Activated CD4-positive, alpha-beta T cell treated with anti-CD3 and anti-CD28 coated beads, Interleukin-2, amount 50 U/mL, for 16 hours (primary cell): Measurements from ENCODE around the gene PDE4D.
"Not testable (repeated sequence)": the region's sequence is repeated elsewhere in the genome, so short reads cannot be mapped to it uniquely, and the experiment has no call there.

Experiments used
- DNase-seq: peaks from one replicate; pipeline ENCODE4 v3.0.0-alpha.2; 2020

Gene PDE4D

GRCh38 chr5:59575648-59576445, 317.7 kb downstream of the PDE4D start:
- DNase-seq: no peak

DNA sequence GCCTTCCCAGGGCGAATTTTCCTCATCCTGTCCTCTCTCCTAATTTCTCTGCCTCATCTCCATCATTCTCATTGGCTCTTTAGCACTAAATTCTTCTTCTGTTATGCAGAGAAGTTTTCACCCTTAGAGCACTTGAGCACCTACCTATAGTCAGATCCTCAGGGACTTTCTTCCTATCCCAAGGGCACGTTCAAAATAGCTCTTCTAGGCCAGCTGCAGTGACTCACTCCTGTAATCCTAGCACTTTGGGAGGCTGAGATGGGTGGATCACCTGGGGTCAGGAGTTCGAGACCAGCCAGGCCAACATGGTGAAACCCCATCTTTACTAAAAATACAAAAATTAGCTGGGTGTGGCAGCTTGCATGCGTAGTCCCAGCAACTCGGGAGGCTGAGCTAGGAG, 320.0 kb downstream of the PDE4D start:
- DNase-seq: not testable (repeated sequence)

DNA sequence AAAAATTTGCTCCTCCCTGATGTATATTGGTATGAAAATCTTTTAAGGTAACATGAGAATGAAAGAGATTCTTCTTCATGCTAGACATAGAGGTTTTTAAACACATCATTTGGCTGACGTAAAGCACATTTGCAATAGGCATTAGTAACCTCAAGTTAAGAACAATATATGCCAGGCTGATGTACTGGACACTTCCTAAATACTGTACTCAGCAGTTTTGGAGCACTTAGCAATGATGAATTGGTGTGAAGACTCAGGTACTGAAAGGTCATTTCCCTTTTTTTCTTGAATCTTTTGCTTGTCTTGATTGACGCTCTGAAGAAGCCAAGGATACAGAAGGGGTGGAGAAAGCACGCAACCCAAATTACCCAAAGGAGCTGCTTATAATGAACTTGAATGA, 322.5 kb downstream of the PDE4D start:
- DNase-seq: no peak

DNA sequence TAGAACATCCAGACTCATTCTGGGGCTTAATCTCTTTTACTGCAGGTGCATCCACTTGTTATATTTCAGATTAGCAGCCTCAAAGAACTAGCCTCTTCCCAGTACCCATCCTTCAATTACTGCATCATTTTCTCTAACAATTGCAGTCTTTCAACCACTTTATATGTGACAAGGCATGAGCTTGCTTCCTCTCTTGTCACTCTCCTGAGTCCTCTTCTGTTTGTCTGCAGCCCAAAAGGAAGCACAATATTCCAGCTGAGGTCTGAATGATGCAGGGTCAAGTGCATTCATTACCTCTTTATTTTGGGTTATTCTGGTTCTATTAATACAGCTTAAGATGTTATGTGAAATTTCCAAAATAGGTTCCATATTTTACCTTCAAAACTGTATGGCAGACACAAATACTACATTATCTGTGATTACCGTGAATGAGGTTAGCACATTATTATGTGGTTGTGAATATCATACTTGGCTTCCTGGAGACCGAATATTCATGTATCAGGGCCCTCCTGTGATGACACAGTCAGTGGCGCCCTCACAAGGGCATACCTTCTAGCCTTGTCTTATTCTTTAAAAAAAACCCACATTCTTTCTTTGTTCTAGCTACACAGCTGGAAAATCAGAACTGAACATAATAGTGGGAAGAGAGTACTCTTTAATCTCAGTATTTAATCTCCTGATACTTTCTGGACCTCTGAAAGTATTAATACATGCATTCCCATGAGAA, 323.8 kb downstream of the PDE4D start:
- DNase-seq: no peak

- no peak for DNase-seq
These were observed 324.4 kb downstream of the PDE4D start for GRCh38 chr5:59569158-59569557.

DNA sequence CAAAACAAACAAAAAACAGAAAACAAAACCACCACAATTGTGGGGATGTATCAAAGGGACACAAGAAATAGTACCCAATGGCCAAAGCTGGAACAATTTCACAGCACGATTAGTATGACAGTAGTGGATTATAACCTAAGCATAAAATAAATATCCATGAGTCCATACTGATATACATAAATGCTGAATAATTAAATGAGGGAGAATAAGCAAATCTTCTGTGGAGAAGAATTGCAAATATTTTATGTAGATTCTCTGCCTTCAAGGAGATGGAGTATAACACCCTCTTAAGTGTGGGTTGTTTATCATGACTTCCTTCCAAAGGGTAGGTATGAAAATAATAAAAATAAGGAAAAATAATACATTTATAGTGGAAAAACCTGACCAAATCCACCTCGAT, 325.4 kb downstream of the PDE4D start:
- no peak for DNase-seq

DNA sequence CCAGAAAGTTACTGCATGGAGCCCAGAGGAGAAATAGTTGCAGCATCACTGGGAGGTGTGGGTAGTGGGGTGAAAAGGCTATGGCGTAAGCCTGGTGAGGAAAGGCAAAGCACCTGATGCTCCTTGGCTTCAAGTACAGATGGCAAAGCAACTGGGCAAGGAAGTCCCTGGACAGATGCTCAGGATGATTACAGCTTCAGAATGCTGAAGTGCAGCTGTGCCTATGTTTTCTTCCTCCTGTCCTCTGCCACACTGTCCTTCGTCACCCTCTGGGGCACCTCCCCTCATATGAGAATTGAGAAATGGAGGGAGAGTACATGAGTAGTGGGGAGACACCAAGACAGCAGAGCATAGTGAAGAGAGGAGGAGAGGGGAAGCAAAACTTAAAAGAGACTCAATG, 328.0 kb downstream of the PDE4D start:
- DNase-seq: no peak

GRCh38 chr5:59564895-59565294, 328.6 kb downstream of the PDE4D start:
- no peak for DNase-seq

DNA sequence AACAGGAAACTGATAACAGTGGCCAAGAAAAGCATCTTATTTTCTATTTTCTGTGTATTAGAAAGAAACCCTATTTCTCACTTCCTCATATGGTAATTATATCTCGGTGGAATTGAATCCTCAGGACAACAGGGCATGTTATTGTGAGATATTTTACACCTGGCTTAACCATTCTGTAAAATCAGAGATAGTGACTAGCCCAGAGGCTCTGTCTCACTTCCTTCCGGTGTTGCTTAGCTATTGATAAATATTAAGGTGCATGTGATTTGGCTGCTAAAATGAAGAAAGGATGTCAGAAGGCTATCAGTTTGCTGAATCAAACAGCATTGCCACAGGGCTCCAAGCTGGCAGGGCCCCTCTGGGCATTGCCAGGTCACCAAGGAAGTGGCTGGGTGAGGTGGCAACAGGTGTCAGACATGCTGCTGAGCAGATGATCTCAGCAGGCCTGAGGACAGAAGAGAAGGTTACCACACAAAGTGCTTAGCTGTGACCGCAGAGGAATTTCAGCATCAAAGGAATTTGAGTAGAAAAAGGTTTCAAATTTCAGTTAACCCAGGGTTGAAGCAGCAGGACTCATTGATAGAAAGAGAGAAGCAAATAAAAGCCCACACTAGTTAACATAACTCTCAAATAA, 330.7 kb downstream of the PDE4D start:
- peak; percentile 31 for DNase-seq

GRCh38 chr5:59560553-59560952, 333.0 kb downstream of the PDE4D start:
- no peak for DNase-seq

DNA sequence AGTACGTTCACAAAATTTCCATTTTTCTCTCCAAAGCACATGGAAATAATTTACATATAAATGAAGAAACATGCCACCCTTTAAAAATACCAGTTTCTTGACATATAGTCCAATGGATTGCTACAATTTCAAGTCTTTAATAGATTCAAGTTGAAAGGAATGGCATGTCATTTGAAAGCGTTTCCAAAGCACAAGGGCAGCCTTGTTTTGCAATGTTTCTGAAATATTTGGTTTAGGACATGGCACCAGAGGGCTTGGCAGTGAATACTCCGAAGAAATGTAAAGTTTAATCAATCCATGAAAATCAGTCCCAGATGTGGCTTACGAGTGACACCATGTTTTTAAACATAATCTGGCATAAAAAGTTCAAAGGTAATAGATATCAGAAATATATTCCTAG, 333.7 kb downstream of the PDE4D start:
- DNase-seq: no peak

DNA sequence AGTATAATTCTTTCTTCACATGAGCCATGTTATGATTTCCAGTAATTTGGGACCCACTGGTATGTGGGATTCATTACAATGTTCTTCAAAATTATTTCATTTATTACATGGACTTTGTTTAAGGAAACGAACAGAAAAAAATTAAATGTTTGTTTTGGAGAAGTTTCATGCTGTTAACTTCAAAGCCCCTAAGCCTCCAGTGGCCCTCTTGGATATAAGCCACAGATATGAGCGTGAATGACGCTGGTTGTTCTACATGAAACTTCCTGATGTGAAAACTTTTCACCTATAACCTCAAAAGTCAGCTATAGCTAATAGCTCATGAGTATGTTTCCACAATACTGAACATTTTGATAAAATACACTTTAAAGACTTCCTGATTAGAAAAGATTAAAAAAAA, 334.2 kb downstream of the PDE4D start:
- DNase-seq: no peak

GRCh38 chr5:59558501-59558900, 335.0 kb downstream of the PDE4D start:
- no peak for DNase-seq

- DNase-seq: no peak
These were observed 336.0 kb downstream of the PDE4D start for GRCh38 chr5:59557572-59557971.

- no peak for DNase-seq
These were observed 337.9 kb downstream of the PDE4D start for GRCh38 chr5:59555596-59555995.

DNA sequence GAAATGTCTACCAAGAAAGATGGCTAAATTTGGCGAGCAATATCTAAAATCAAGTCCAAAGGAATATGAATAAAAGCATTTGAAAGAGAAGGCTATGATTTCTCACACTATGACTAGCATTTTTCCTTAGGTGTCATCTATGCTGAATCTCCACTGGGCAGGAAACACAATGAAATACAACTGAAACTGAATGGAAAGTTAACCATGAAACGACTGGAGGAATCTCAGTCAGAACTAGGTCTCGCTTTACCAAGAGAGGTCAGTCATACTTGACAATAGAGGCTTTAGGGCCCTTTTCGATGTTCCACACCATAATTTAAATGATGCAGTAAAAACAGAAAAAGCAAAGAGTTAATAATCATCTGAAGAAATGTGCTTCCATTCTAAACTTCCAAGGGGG, 339.0 kb downstream of the PDE4D start:
- no peak for DNase-seq

DNA sequence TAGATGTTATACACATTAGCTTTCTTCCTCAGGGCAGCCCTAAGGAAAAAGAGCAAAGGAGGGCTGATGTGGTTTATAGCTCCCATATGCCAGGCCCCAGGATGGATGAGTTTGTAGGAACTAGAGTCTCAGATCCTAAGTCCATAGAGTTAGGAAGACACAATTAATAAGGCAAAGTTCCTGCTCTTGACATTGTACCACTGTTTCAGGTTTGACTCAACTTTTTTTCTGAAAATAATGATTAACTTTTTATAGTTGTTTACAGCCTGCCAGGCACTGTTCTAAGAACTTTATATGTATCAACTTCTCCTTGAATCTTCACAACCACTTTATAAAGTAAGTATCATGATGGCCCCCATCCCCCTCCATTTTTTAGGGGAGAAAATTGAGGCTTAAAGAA, 339.5 kb downstream of the PDE4D start:
- DNase-seq: no peak

- no peak for DNase-seq
These were observed 344.6 kb downstream of the PDE4D start for GRCh38 chr5:59548807-59549357.

DNA sequence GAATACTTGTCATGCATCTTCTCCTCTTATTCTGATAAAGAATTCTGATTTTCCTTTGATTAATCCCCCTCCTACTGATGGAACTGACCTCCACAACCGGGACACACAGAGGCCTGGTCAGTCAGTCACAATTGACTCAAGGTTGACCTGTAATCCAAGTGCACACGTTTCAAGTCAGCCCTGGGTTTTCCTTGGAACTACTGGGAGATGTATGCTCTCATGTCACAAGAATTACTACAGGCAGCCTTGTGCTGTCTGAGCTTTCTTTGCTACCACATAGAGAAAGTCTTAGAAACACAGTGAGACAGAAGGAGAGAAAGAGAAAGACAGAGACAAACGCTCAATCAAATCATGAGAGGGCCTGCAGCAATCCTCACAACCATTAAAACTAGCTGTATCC, 345.8 kb downstream of the PDE4D start:
- no peak for DNase-seq

DNA sequence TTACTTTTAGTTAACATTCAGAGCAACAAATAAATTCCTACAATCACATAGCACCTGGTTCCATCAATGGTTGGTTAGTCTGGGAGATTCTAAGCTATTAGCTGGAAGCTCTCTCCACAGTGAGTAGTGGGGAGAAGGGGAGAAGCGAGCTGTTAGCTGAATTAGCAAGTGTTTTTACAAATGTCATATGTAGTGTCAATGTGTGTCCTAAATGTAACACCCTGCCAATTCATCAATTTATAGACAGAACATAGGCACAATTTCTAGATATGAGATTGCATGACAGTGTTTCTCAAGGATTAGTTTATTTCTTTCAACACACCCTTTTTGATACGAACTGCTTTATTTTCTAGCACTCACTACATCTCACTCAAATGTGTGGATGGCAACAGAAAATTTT, 349.0 kb downstream of the PDE4D start:
- DNase-seq: no peak

DNA sequence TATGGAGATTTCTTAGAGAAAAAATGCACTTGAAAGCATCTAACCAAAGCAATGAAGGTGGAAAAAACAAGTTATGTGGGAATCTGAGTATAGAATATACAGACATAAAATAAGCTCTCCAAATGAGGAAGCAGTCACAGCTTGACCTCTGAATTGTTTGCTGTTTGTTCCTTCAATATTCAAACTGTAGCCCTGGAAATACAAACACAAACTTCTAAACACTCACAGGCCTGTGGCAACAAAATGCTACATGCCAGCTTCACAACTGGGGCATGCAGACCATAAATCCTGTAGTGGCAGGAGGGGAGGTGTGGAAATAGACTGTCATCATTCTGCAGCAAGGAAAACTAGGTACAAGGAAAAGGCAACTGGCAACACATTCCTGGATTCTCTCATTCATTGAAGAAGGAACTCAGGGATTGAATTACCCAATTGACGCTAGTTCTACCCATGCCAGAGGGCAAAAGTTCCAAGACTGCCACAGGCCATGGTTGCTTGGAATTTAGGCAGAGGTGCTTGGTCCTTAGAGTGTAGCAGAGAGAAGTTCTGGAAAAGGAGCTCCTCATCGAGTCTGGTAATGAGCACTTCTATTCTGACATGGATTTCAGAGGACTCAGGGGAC, 349.6 kb downstream of the PDE4D start:
- DNase-seq: no peak

- no peak for DNase-seq
These were observed 350.4 kb downstream of the PDE4D start for GRCh38 chr5:59542851-59543820.
